K562 (cell line): ENCODE results near the gene IL12RB1. TPM values are rescaled to one million over a fixed set of nuclear protein-coding genes. Genes with fewer than 3 reads are reported as not detected.

ENCODE experiments used
- ARHGAP35 ChIP-seq: fragments of 450-650 bp; IDR thresholded peaks from 2 replicates; pipeline ENCODE4 v1.6.1; 2018; ENCODE audit not compliant: partially characterized antibody
- CEBPB ChIP-seq: fragments of 450-650 bp; IDR thresholded peaks from 2 replicates; pipeline ENCODE4 v1.6.1; 2016; ENCODE audit warnings: missing genetic modification characterization, missing compliant biosample characterization
- DPF2 ChIP-seq: fragments of 450-650 bp; IDR thresholded peaks from 2 replicates; pipeline ENCODE4 v1.6.1; 2016
- ELF4 ChIP-seq: fragments of 450-650 bp; formaldehyde crosslinking; IDR thresholded peaks from 2 replicates; pipeline ENCODE4 v1.4.0; 2022; ENCODE audit warnings: missing genetic modification characterization
- GABPA ChIP-seq: fragments of 200-800 bp; sonication (Bioruptor generic); conservative IDR thresholded peaks from 2 replicates; pipeline ENCODE4 v1.6.1; 2016; ENCODE audit warnings: low read depth, missing genetic modification characterization, missing compliant biosample characterization
- HIVEP1 ChIP-seq: fragments of 250-450 bp; sonication (Bioruptor Pico); IDR thresholded peaks from 2 replicates; pipeline ENCODE4 v1.4.0; 2020; ENCODE audit warnings: mild to moderate bottlenecking
- HMGN3 ChIP-seq: IDR thresholded peaks from 2 replicates; pipeline ENCODE4 v1.6.1; 2011; ENCODE audit warnings: borderline replicate concordance, low read depth, mild to moderate bottlenecking, mixed read lengths, low read length; ENCODE audit not compliant: insufficient read length; ENCODE audit errors: extremely low read depth
- KAT7 ChIP-seq: sonication (generic); formaldehyde crosslinking; IDR thresholded peaks from 2 replicates; pipeline ENCODE4 v1.8.0; 2022; ENCODE audit warnings: missing genetic modification reagents, mild to moderate bottlenecking, borderline replicate concordance
- KLF13 ChIP-seq: fragments of 450-650 bp; IDR thresholded peaks from 2 replicates; pipeline ENCODE4 v1.6.1; 2016; ENCODE audit warnings: missing genetic modification characterization, low read depth, mild to moderate bottlenecking, missing compliant biosample characterization, moderate library complexity, borderline replicate concordance
- NCOA6 ChIP-seq: fragments of 450-650 bp; IDR thresholded peaks from 2 replicates; pipeline ENCODE4 v1.6.1; 2017; ENCODE audit warnings: mild to moderate bottlenecking
- NFXL1 ChIP-seq: fragments of 450-650 bp; formaldehyde crosslinking; IDR thresholded peaks from 2 replicates; pipeline ENCODE4 v1.4.0; 2021; ENCODE audit warnings: mild to moderate bottlenecking
- NONO ChIP-seq, 2 experiments: fragments of 200-400 bp in 1 of 2; fragments of 450-650 bp in 1 of 2; formaldehyde crosslinking in 1 of 2; IDR thresholded peaks; 2 replicates each; pipeline ENCODE4 v1.6.1; 2017; ENCODE audit warnings: low read depth in 2 of 2, mild to moderate bottlenecking in 2 of 2, moderate library complexity in 2 of 2, low read length in 1 of 2
- NUFIP1 ChIP-seq: fragments of 450-650 bp; IDR thresholded peaks from 2 replicates; pipeline ENCODE4 v1.6.1; 2018; ENCODE audit not compliant: partially characterized antibody
- SAFB ChIP-seq: fragments of 200-400 bp; formaldehyde crosslinking; IDR thresholded peaks from 2 replicates; pipeline ENCODE4 v1.6.1; 2017; ENCODE audit warnings: low read depth, low read length, borderline replicate concordance
- SIN3B ChIP-seq: fragments of 450-650 bp; IDR thresholded peaks from 2 replicates; pipeline ENCODE4 v1.6.1; 2017; ENCODE audit warnings: low read depth, mild to moderate bottlenecking, moderate library complexity
- SUPT5H ChIP-seq: fragments of 450-650 bp; IDR thresholded peaks from 2 replicates; pipeline ENCODE4 v1.6.1; 2016
- TRIM24 ChIP-seq, 2 experiments: fragments of 450-650 bp; IDR thresholded peaks; 2 replicates each; pipeline ENCODE4 v1.6.1; 2016
- ZNF282 ChIP-seq: sonication (generic); formaldehyde crosslinking; IDR thresholded peaks from 2 replicates; pipeline ENCODE4 v1.8.1; 2023; ENCODE audit warnings: missing genetic modification reagents
- ZNF324 ChIP-seq: fragments of 250-450 bp; sonication (Bioruptor Pico); IDR thresholded peaks from 2 replicates; pipeline ENCODE4 v1.4.0; 2020; ENCODE audit warnings: mild to moderate bottlenecking
- ZNF695 ChIP-seq: fragments of 450-650 bp; formaldehyde crosslinking; IDR thresholded peaks from 2 replicates; pipeline ENCODE4 v1.4.0; 2020; ENCODE audit warnings: mild to moderate bottlenecking, moderate library complexity
- ZNF766 ChIP-seq: fragments of 200-800 bp; sonication (Bioruptor generic); conservative IDR thresholded peaks from 2 replicates; pipeline ENCODE4 v1.6.1; 2016; ENCODE audit warnings: missing genetic modification characterization, missing compliant biosample characterization
- polyA plus RNA-seq, 8 experiments: library from polyadenylated mRNA; depleted of rRNA in 4 of 8; stranded (reverse) in 5 of 8; unstranded in 3 of 8; fragments of >200 nt; fragmentation: Nextera tagmentation in 2 of 8; fragmentation: Illumina TruSeq in 1 of 8; extraction: Ambion mirVana in 2 of 8; extraction: Trizol in 1 of 8; gene quantifications; 2 replicates each; pipeline versions ENCODE4 v1.2.1 to v1.2.3, GENCODE V29; 2011 to 2014; ENCODE audit warnings: inconsistent platforms in 1 of 8, missing spikeins in 1 of 8
- total RNA-seq, 7 experiments: library from RNA; depleted of rRNA in 6 of 7; stranded (reverse); fragments of >200 nt in 6 of 7; fragmentation: Illumina TruSeq in 2 of 7; extraction: Trizol in 2 of 7; gene quantifications; 2 replicates each; pipeline versions ENCODE4 v1.2.1 to v1.2.3, GENCODE V29; 2011 to 2021; ENCODE audit warnings: low replicate concordance in 1 of 7
- TF ChIP-seq, protein P1 (sequence below): fragments of 450-650 bp; IDR thresholded peaks from 2 replicates; pipeline ENCODE4 v1.6.1; 2018; ENCODE audit warnings: mild to moderate bottlenecking, low read depth; ENCODE audit not compliant: partially characterized antibody
- TF ChIP-seq, protein P2 (sequence below): fragments of 450-650 bp; IDR thresholded peaks from 2 replicates; pipeline ENCODE4 v1.6.1; 2017; ENCODE audit warnings: antibody characterized with exemption
- TF ChIP-seq, protein P3 (sequence below): fragments of 250-450 bp; sonication (Bioruptor Pico); IDR thresholded peaks from 2 replicates; pipeline ENCODE4 v1.8.0; 2021; ENCODE audit warnings: moderate library complexity, mild to moderate bottlenecking, inconsistent platforms

IL12RB1 gene
- total and polyA plus RNA-seq, 9 of the 15 experiments (the other 6 are each of a cell fraction or from before 2014, with no cell fraction given), result 0.04 to 0.07 (median 0.06) TPM; not detected in 5

DNA sequence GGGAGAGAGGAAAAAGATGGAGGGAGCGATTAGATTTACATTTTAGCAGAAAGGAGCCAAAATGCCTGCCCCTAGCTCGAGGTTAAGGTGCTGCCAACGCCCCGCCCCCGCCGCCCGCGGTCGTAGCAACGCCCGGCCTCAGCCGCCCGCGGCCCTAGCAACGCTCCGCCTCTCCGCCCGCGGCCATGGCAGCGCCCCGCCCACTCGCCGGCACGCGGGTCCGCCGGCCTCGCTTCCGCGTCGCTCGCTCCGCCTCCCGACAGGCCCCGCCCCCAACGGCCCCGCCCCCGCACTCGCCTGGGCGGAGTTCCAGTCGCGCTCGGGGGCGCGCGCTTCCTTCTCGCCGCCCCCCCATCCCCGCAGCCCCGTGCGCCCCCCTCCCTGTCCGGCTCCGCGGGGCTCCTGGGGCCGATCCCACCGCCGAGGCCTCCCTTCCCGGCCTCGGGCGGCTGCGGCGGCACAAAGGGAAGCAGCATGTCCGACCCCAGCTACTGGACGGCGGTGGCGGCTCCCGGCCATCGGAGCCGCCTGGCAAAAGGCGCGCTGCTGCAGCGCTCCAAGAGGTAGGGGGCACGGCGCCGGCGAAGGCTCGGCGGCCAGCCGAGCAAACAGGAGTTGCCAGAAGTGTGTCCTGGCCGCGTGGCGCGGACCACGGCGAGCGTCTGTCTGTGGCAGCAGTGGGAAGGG, 31.1 kb upstream of the IL12RB1 start (continued):
- no peak for TF ChIP-seq HIVEP1 (CRISPR knock-in tag)
- TF ChIP-seq, protein P1, sequence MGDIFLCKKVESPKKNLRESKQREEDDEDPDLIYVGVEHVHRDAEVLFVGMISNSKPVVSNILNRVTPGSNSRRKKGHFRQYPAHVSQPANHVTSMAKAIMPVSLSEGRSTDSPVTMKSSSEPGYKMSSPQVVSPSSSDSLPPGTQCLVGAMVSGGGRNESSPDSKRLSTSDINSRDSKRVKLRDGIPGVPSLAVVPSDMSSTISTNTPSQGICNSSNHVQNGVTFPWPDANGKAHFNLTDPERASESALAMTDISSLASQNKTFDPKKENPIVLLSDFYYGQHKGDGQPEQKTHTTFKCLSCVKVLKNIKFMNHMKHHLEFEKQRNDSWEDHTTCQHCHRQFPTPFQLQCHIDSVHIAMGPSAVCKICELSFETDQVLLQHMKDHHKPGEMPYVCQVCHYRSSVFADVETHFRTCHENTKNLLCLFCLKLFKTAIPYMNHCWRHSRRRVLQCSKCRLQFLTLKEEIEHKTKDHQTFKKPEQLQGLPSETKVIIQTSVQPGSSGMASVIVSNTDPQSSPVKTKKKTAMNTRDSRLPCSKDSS, result no peak
- TF ChIP-seq, protein P2, sequence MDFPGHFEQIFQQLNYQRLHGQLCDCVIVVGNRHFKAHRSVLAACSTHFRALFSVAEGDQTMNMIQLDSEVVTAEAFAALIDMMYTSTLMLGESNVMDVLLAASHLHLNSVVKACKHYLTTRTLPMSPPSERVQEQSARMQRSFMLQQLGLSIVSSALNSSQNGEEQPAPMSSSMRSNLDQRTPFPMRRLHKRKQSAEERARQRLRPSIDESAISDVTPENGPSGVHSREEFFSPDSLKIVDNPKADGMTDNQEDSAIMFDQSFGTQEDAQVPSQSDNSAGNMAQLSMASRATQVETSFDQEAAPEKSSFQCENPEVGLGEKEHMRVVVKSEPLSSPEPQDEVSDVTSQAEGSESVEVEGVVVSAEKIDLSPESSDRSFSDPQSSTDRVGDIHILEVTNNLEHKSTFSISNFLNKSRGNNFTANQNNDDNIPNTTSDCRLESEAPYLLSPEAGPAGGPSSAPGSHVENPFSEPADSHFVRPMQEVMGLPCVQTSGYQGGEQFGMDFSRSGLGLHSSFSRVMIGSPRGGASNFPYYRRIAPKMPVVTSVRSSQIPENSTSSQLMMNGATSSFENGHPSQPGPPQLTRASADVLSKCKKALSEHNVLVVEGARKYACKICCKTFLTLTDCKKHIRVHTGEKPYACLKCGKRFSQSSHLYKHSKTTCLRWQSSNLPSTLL, result no peak
- TF ChIP-seq TRIM24 (IDR thresholded peaks at IDR 0.05), result no peak
- no peak for TF ChIP-seq CEBPB
- TF ChIP-seq ZNF766 (CRISPR knock-in tag), result no peak
- TF ChIP-seq NCOA6, result no peak
- no peak; the same call in 1 of the 2 replicates for TF ChIP-seq SAFB
- TF ChIP-seq ZNF282 (CRISPR knock-in tag), result no peak
- TF ChIP-seq NFXL1 (CRISPR knock-in tag), result no peak
- no peak for TF ChIP-seq NUFIP1
- TF ChIP-seq KAT7 (CRISPR knock-in tag), result no peak
- TF ChIP-seq ZNF324 (CRISPR knock-in tag), result no peak
- TF ChIP-seq ELF4 (CRISPR knock-in tag), result no peak
- TF ChIP-seq ARHGAP35, result no peak
- TF ChIP-seq NONO (IDR thresholded peaks at IDR 0.05; ENCODE audit: low read depth in 2 of 2, low read length in 1 of 2), result no peak
- no peak for TF ChIP-seq GABPA
- TF ChIP-seq DPF2, result no peak
- TF ChIP-seq ZNF695, result no peak
- TF ChIP-seq, protein P3, sequence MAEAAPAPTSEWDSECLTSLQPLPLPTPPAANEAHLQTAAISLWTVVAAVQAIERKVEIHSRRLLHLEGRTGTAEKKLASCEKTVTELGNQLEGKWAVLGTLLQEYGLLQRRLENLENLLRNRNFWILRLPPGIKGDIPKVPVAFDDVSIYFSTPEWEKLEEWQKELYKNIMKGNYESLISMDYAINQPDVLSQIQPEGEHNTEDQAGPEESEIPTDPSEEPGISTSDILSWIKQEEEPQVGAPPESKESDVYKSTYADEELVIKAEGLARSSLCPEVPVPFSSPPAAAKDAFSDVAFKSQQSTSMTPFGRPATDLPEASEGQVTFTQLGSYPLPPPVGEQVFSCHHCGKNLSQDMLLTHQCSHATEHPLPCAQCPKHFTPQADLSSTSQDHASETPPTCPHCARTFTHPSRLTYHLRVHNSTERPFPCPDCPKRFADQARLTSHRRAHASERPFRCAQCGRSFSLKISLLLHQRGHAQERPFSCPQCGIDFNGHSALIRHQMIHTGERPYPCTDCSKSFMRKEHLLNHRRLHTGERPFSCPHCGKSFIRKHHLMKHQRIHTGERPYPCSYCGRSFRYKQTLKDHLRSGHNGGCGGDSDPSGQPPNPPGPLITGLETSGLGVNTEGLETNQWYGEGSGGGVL, result no peak
- TF ChIP-seq KLF13, result 0 out of 2 replicates have a peak, but pooled peaks have one; percentile 46
- no peak for TF ChIP-seq HMGN3
- 0 out of 2 replicates have a peak, but pooled peaks have one; percentile 24 for TF ChIP-seq SUPT5H
- TF ChIP-seq SIN3B, result 0 out of 2 replicates have a peak, but pooled peaks have one; percentile 13
